ENCODE results near the gene GRHL3. TPM values are rescaled to one million over a fixed set of nuclear protein-coding genes. Genes with fewer than 3 reads are reported as not detected.

The GRHL3 gene
- total and polyA plus RNA-seq, 10 of the 15 experiments (the other 5 are each of a cell fraction or from before 2014, with no cell fraction given): 0.07 to 0.87 (median 0.34) TPM

- Histone ChIP-seq H3K36me3 (ENCODE audit: control insufficient read depth in 2 of 2, insufficient read depth in 2 of 2, low read length in 1 of 2) (no peaks in the 10 kb centered on the region), H3K79me2 (ENCODE audit: control insufficient read depth, insufficient read depth, low read length) (no peaks in the 10 kb centered on the region), H3K9ac (ENCODE audit: control insufficient read depth, insufficient read depth, low read length) (no peak overlapping the region), H3K27ac (ENCODE audit: control insufficient read depth, insufficient read depth) (no peak overlapping the region), H3K4me2 (ENCODE audit: control insufficient read depth, insufficient read depth) (no peak overlapping the region), H3K27me3 (replicated peaks in 1 of 2; ENCODE audit: control insufficient read depth in 2 of 2, insufficient read depth in 2 of 2, low read length in 1 of 2) (peaks cover 2 to 5% of the 10 kb centered on the region in 2 experiments; a peak in 2 of 4 replicates), H3K4me1 (ENCODE audit: control insufficient read depth, insufficient read depth, low read length) (peaks cover 3% of the 10 kb centered on the region; the same call in 1 of the 2 replicates), H3K4me3 (no peak overlapping the region), H2AFZ (ENCODE audit: control insufficient read depth, low read depth, low read length) (no peak overlapping the region), H3K9me3 (replicated peaks; ENCODE audit: control insufficient read depth, insufficient read depth, low read length) (no peaks in the 10 kb centered on the region), H4K20me1 (ENCODE audit: control insufficient read depth, insufficient read depth) (no peaks in the 10 kb centered on the region)
- SMC1A ChIA-PET (ENCODE audit: uncharacterized antibody, unreplicated experiment): interaction anchor here (1.0 kb wide), 1 partner anchor 110 kb away, joined by 3 read pairs; no protein-coding TSS in a partner anchor
- CTCF ChIA-PET: interaction anchor here (1.0 to 3.0 kb wide), 3 partner anchors 83 to 107 kb away, joined by 3 to 9 read pairs (median 5); no protein-coding TSS in a partner anchor
- TF ChIP-seq RAD51 (IDR thresholded peaks at IDR 0.05) (no peak), ESRRA (IDR thresholded peaks at IDR 0.05; ENCODE audit: low read length) (no peak), RAD21 (IDR thresholded peaks at IDR 0.05; ENCODE audit: insufficient read depth, low read depth, low read length) (peak; percentile 44), SMC3 (IDR thresholded peaks at IDR 0.05; ENCODE audit: borderline replicate concordance, low read length) (peak; percentile 13; the same call in 1 of the 2 replicates), CTCF (IDR thresholded peaks at IDR 0.05 in 2 of 3, conservative IDR thresholded peaks at IDR 0.05 in 1 of 3; ENCODE audit: control insufficient read depth in 2 of 3, extremely low read depth in 1 of 3, insufficient read depth in 1 of 3, low read depth in 3 of 3, low read length in 3 of 3) (peak in 2 of 3 experiments; percentile 13 to 33; a peak in 2 of 6 replicates), IKZF1 (conservative IDR thresholded peaks at IDR 0.05) (no peak)
- in situ Hi-C loops (cut with MboI) (no loop called here), intact Hi-C loops (cut with micrococcal nuclease; ENCODE audit: unreplicated experiment) (no loop called here)
- FAIRE-seq: no peak
- DNase-seq (ENCODE audit: low read depth, low spot score): no peak
- no TSS peak for BruUV-seq (replicated peaks)
- no peak for ATAC-seq
- RAD21 ChIA-PET (ENCODE audit: unreplicated experiment): no interaction called here
- POLR2A ChIA-PET: no interaction called here
- 28% methylated on average over 7 of the region's 7 CpGs for WGBS (ENCODE audit: insufficient coverage, insufficient replicate concordance, low lambda C conversion rate, missing lambda C conversion rate)
Measured at GRCh38 chr1:24308365-24309015, 10.7 kb upstream of the GRHL3 start.
